Measurements from ENCODE around the gene PTMS.

DNA sequence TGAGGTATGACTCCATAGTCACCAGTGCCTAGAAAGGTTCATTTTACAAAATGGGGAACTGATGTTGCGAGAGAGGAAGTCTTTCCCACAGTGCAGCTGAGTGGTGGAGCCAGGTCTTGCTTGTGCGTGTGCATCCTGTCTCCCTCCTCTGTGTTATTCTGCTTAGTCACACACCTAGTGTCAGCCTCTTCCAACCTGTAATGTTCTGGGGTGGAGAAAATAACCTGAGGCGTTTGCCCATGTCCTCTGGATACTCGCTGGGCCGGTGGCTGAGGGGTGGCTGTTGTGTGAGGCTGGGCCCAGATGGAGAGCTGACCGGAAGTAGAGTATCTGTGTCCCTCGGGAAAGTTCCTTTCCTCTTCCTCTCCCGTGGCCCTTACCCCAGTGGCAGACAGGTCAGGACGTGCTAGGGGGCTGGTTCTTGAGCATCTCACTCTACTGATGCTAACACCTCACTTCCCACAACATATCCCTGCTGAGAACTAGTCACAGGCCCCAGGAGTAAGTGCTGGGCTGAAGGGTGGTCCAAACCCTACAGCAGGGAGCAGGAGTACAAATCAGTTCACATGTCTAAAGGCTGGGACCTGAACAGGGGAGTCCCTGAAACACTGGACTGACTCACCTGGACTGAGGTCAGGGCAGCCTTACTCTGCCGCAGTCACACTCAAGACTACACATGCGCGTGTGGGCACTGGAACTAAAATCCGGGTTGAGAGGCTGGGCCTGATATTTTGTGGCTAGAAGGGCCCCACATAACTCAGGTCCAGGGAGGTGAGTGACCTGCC lies 20.2 kb upstream of the PTMS start:
- TF ChIP-seq, protein P1, sequence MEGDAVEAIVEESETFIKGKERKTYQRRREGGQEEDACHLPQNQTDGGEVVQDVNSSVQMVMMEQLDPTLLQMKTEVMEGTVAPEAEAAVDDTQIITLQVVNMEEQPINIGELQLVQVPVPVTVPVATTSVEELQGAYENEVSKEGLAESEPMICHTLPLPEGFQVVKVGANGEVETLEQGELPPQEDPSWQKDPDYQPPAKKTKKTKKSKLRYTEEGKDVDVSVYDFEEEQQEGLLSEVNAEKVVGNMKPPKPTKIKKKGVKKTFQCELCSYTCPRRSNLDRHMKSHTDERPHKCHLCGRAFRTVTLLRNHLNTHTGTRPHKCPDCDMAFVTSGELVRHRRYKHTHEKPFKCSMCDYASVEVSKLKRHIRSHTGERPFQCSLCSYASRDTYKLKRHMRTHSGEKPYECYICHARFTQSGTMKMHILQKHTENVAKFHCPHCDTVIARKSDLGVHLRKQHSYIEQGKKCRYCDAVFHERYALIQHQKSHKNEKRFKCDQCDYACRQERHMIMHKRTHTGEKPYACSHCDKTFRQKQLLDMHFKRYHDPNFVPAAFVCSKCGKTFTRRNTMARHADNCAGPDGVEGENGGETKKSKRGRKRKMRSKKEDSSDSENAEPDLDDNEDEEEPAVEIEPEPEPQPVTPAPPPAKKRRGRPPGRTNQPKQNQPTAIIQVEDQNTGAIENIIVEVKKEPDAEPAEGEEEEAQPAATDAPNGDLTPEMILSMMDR (conservative IDR thresholded peaks at IDR 0.05 in 1 of 2, IDR thresholded peaks at IDR 0.05 in 1 of 2; ENCODE audit: low read depth in 1 of 2, low read length in 2 of 2): no peak
- TF ChIP-seq EZH2 (IDR thresholded peaks at IDR 0.05; ENCODE audit: low read length, missing control alignments): no peak

Data from fibroblast of lung (primary cell).